IPS-20b (cell line): ENCODE data around the gene CFAP47.
"Not testable (repeated sequence)": the region's sequence is repeated elsewhere in the genome, so short reads cannot be mapped to it uniquely, and the experiment has no call there.

Experiments used
- H3K27ac ChIP-seq: one replicate; pipeline ENCODE4 v1.5.1; 2013; ENCODE audit warnings: low read length
- H3K27me3 ChIP-seq: 2 replicates; pipeline ENCODE4 v1.6.1; 2013; ENCODE audit warnings: mild to moderate bottlenecking, low read length, inconsistent platforms; ENCODE audit not compliant: insufficient read depth
- H3K36me3 ChIP-seq: 2 replicates; pipeline ENCODE4 v1.6.1; 2013; ENCODE audit warnings: low read depth, mild to moderate bottlenecking, inconsistent platforms, low read length, moderate library complexity; ENCODE audit not compliant: insufficient read depth
- H3K4me1 ChIP-seq: 2 replicates; pipeline ENCODE4 v1.6.1; 2013; ENCODE audit warnings: mild to moderate bottlenecking, control low read depth, inconsistent platforms, low read length, moderate library complexity; ENCODE audit not compliant: insufficient read depth
- H3K4me3 ChIP-seq: 2 replicates; pipeline ENCODE4 v1.5.1; 2013; ENCODE audit warnings: mild to moderate bottlenecking, low read length, inconsistent platforms
- H3K9ac ChIP-seq: 2 replicates; pipeline ENCODE4 v1.6.1; 2013; ENCODE audit warnings: low read depth, mild to moderate bottlenecking, inconsistent platforms, low read length, moderate library complexity
- H3K9me3 ChIP-seq: 2 replicates; pipeline ENCODE4 v1.6.1; 2013; ENCODE audit warnings: mild to moderate bottlenecking, low read depth, low read length, inconsistent platforms; ENCODE audit not compliant: insufficient read depth

CFAP47 gene

GRCh38 chrX:36087366-36087765 is 167.8 kb downstream of the CFAP47 start:
- H3K4me1 ChIP-seq: no peaks in the 10 kb centered on the region
- no peaks in the 10 kb centered on the region for H3K27me3 ChIP-seq
- no peaks in the 10 kb centered on the region for H3K36me3 ChIP-seq
- no peak overlapping the region for H3K27ac ChIP-seq
- H3K9ac ChIP-seq: no peak overlapping the region
- H3K9me3 ChIP-seq: no peaks in the 10 kb centered on the region
- H3K4me3 ChIP-seq: no peak overlapping the region

DNA sequence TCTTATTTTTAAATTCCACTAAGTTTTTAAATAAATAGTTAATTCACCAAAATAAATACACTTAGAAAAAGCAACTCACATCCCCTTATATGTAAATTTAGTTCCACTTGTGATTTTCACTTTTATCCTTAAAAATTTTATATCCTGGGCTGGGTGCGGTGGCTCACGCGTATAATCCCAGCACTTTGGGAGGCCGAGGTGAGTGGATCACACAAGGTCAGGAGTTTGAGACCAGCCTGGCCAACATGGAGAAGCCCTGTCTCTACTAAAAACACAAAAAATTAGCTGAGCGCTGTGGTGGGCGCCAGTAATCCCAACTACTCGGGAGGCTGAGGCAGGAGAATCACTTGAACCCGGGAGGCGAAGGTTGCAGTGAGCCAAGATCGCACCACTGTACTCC is 169.4 kb downstream of the CFAP47 start:
- H3K9ac ChIP-seq, H3K27me3 ChIP-seq, H3K4me3 ChIP-seq, H3K9me3 ChIP-seq, H3K4me1 ChIP-seq, H3K36me3 ChIP-seq, H3K27ac ChIP-seq: not testable (repeated sequence)

DNA sequence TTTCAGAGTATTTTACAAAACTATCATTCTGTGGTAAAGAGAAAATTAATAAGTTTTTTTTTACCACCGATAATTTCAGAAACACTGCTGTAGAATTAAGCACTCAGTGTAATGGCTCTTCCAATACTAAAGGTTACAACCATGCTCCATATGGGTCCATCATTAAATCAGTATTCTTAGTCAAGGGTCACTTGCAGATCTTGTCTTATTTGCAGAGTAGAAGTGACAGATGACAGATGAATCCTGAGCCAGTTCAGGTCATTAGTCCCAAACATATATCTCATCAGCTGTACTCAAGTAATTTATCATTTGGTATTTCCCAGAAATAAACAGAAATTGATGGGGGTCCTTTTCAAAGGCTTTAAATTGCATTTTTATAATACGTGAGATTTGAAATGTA is 182.9 kb downstream of the CFAP47 start:
- no peaks in the 10 kb centered on the region for H3K36me3 ChIP-seq
- no peak overlapping the region for H3K4me3 ChIP-seq
- no peak overlapping the region for H3K9ac ChIP-seq
- H3K9me3 ChIP-seq: no peaks in the 10 kb centered on the region
- H3K4me1 ChIP-seq: no peaks in the 10 kb centered on the region
- no peak overlapping the region for H3K27ac ChIP-seq
- no peaks in the 10 kb centered on the region for H3K27me3 ChIP-seq

GRCh38 chrX:36116222-36116621 is 196.7 kb downstream of the CFAP47 start:
- Histone ChIP-seq H3K4me3 (no peak overlapping the region), H3K4me1 (no peaks in the 10 kb centered on the region), H3K27me3 (no peaks in the 10 kb centered on the region), H3K27ac (no peak overlapping the region), H3K9me3 (no peaks in the 10 kb centered on the region), H3K36me3 (no peaks in the 10 kb centered on the region), H3K9ac (no peak overlapping the region)

- H3K9me3 ChIP-seq: no peaks in the 10 kb centered on the region
- H3K36me3 ChIP-seq: no peaks in the 10 kb centered on the region
- H3K4me3 ChIP-seq: no peak overlapping the region
- H3K27me3 ChIP-seq: no peaks in the 10 kb centered on the region
- H3K4me1 ChIP-seq: no peaks in the 10 kb centered on the region
- H3K27ac ChIP-seq: no peak overlapping the region
- H3K9ac ChIP-seq: no peak overlapping the region
Observed at GRCh38 chrX:36159254-36159653, 239.7 kb downstream of the CFAP47 start.

DNA sequence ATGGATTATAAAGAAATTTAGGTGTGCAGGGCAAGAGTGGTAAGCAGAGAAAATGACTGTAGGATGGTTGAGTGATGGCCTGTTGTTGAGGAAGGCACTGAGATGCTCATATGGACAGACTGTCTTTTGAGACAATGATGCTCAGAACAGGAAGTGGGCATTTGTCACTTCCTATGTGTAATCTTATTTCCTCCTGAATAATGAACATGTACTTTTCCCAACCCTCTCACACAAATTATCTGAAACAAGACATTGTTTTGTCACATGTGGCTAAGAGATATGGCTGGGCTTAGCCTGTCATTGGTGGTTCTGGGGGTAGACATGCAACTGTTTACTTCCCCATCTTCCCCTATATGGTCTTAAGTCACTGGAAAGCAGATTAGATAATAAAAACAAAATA is 240.5 kb downstream of the CFAP47 start:
- H3K27ac ChIP-seq: no peak overlapping the region
- no peaks in the 10 kb centered on the region for H3K4me1 ChIP-seq

DNA sequence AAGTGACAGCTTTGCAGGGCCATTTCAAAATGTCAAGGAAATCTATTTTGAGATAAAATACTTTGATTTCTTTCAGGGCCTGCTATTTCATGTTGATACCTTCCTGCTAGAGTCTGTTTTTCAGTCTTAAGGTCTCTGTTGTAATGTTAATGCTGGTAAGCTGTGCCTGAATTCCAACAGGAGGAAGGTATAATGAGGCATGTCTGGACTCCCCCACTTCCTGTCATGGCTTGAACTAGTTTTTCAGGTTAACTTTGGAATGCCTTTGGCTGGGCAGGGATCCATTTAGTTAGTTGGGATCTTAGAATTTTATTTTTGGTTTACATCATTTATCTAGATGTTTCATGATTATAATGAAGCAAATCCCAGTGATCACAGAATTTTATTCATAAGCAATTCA is 279.0 kb downstream of the CFAP47 start:
- no peaks in the 10 kb centered on the region for H3K9me3 ChIP-seq
- no peak overlapping the region for H3K27ac ChIP-seq
- H3K4me3 ChIP-seq: no peak overlapping the region; the same call in 1 of the 2 replicates
- no peaks in the 10 kb centered on the region for H3K36me3 ChIP-seq
- no peaks in the 10 kb centered on the region for H3K27me3 ChIP-seq
- H3K4me1 ChIP-seq: peaks cover 5% of the 10 kb centered on the region; the same call in 1 of the 2 replicates
- no peak overlapping the region for H3K9ac ChIP-seq

More for the DNA sequence above, 240.5 kb downstream of the CFAP47 start:
- Histone ChIP-seq H3K27me3 (no peaks in the 10 kb centered on the region), H3K9ac (no peak overlapping the region), H3K9me3 (no peaks in the 10 kb centered on the region), H3K36me3 (no peaks in the 10 kb centered on the region), H3K4me3 (no peak overlapping the region)

- peaks cover 5% of the 10 kb centered on the region; the same call in 1 of the 2 replicates for H3K4me1 ChIP-seq
- no peaks in the 10 kb centered on the region for H3K36me3 ChIP-seq
- H3K27me3 ChIP-seq: no peaks in the 10 kb centered on the region
- no peak overlapping the region for H3K4me3 ChIP-seq
- no peaks in the 10 kb centered on the region for H3K9me3 ChIP-seq
- no peak overlapping the region for H3K27ac ChIP-seq
- no peak overlapping the region for H3K9ac ChIP-seq
Observed at GRCh38 chrX:36199928-36200327, 280.4 kb downstream of the CFAP47 start.

- H3K27me3 ChIP-seq: no peaks in the 10 kb centered on the region
- H3K4me3 ChIP-seq: no peak overlapping the region
- H3K4me1 ChIP-seq: peaks cover 7% of the 10 kb centered on the region; the same call in 1 of the 2 replicates
- no peak overlapping the region for H3K9ac ChIP-seq
- H3K9me3 ChIP-seq: no peaks in the 10 kb centered on the region
- H3K27ac ChIP-seq: no peak overlapping the region
- H3K36me3 ChIP-seq: no peaks in the 10 kb centered on the region
Observed at GRCh38 chrX:36214924-36215323, 295.4 kb downstream of the CFAP47 start.

DNA sequence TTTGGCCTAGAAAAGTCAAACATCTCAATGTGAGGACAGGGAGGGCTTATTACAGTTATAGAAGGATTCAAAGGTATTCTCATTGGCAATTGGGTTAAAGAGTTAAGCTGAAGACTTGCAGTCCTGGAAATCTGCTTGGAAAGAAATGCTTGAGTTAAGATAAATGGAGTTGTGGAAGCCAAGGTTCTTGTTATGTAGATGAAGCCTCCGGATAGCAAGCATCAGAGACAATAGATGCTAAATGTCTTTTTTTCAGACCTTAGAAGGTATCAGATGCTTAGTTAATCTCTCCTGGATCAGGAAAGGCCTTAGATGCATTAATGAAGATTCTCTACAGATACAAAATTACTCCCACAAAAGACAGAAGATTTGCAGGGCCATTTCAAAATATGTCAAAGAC is 299.3 kb downstream of the CFAP47 start:
- no peak overlapping the region for H3K9ac ChIP-seq
- no peak overlapping the region for H3K4me3 ChIP-seq
- H3K36me3 ChIP-seq: no peaks in the 10 kb centered on the region
- H3K27me3 ChIP-seq: no peaks in the 10 kb centered on the region
- H3K9me3 ChIP-seq: no peaks in the 10 kb centered on the region
- peaks cover 7% of the 10 kb centered on the region; the same call in 1 of the 2 replicates for H3K4me1 ChIP-seq
- H3K27ac ChIP-seq: no peak overlapping the region

DNA sequence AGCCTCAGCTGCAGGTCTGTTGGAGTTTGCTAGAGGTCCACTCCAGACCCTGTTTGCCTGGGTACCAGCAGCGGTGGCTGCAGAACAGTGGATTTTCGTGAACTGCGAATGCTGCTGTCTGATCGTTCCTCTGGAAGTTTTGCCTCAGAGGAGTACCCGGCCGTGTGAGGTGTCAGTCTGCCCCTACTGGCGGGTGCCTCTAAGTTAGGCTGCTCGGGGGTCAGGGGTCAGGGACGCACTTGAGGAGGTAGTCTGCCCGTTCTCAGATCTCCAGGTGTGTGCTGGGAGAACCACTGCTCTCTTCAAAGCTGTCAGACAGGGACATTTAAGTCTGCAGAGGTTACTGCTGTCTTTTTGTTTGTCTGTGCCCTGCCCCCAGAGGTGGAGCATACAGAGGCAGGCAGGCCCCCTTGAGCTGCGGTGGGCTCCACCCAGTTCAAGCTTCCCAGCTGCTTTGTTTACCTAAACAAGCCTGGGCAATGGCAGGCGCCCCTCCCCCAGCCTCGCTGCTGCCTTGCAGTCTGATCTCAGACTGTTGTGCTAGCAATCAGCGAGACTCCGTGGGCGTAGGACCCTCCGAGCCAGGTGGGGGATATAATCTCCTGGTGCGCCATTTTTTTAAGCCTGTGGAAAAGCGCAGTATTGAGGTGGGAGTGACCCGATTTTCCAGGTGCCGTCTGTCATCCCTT is 315.4 kb downstream of the CFAP47 start:
- H3K36me3 ChIP-seq, H3K4me3 ChIP-seq, H3K9ac ChIP-seq, H3K9me3 ChIP-seq, H3K27ac ChIP-seq, H3K27me3 ChIP-seq, H3K4me1 ChIP-seq: not testable (repeated sequence)

- Histone ChIP-seq H3K4me3 (no peak overlapping the region), H3K27me3 (no peaks in the 10 kb centered on the region), H3K9ac (no peak overlapping the region), H3K36me3 (no peaks in the 10 kb centered on the region), H3K9me3 (no peaks in the 10 kb centered on the region), H3K4me1 (no peaks in the 10 kb centered on the region), H3K27ac (no peak overlapping the region)
Observed at GRCh38 chrX:36241397-36241796, 321.9 kb downstream of the CFAP47 start.
